Kasumi-1 (cell line): ENCODE measurements around the gene HPGD.

Experiments used
- DNase-seq, 2 experiments: peaks; one replicate each; lab custom pipeline; 2025; lab: John Stamatoyannopoulos, UW

Gene HPGD

DNA sequence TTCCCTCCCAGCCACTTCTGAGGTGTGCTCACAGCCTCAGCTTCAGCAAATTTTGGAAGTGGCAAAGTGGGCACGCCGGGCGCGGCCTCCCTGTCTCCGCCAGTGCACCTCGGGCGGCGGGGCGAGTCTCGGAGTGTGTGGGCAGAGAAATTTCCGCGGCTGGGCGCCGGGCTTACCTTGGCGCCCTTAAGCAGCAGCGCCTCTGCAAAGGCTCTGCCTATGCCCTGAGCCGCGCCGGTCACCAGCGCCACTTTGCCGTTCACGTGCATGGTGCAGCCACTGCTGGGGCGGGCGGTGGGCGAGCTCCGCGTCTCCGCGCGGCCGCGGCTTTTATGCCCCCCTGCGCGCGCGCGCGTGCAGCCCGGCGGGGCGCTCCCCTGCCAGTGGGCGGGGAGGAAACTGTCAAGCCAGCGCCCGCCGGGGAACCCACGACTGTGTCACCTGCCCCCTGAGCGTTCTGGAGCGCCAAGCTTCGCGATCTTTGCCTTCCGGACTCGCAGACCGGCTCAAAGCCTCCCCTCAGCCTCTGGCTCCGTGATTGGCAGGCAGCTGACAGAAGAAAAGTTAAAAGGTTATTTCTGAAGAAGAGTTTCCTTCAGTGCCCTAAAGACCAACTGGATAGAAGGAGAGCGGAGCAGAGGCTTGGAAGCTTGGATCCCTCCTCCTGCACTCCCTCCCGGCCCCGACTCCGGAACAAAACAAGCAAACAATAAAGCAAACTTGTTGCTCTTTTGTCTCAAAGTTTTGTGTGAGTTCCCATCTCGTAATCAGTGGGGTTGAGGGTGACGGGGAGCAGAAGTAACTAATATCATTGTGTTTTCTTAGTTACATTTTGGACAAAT, at the start of gene HPGD:
HPGD (minus strand) TSS at position 306 of the 842 bp plus-strand sequence; CDS start at position 269, 37 bp downstream.
- peak; percentile 21 to 40 for DNase-seq

DNA sequence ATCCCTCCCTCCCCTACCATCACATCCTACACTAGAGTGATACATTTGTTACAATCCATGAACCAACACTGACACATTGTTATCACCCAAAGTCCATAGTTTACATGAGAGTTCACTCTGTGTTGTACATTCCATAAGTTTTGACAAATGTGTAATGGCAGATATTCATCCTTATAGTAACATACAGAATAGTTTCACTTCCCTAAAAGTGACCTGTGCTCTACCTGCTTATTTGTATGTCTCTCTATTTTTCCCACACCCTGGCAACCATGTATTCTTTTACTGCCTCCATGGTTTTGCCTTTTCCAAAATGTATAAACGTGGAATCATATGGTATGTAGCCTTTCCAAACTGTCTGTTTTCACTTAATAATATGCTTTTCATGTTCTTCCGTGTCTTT, 42.2 kb upstream of the HPGD start:
- no peak for DNase-seq

GRCh38 chr4:174563399-174563798, 41.1 kb upstream of the HPGD start:
- no peak for DNase-seq

GRCh38 chr4:174561560-174561959, 39.3 kb upstream of the HPGD start:
- DNase-seq, result no peak

DNA sequence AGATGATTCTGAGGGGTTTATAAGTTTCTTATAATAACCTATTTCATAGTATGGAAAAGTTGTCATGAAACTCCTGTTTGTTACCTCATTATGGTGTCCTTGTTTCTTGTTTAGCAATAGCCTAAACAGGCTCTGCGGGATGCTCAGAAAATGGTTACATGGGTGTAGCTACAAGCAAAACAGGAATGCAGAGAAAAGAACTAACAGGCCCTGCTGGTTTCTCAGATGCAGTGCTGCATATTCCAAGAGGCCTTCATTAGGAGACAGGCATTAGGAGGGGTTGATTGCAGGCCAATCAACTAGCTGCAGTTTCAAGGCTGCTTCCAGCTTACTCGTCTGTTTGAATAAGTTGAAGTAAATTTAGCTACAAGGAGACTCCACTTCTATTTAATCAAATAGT, 37.6 kb upstream of the HPGD start:
- DNase-seq, result no peak

DNA sequence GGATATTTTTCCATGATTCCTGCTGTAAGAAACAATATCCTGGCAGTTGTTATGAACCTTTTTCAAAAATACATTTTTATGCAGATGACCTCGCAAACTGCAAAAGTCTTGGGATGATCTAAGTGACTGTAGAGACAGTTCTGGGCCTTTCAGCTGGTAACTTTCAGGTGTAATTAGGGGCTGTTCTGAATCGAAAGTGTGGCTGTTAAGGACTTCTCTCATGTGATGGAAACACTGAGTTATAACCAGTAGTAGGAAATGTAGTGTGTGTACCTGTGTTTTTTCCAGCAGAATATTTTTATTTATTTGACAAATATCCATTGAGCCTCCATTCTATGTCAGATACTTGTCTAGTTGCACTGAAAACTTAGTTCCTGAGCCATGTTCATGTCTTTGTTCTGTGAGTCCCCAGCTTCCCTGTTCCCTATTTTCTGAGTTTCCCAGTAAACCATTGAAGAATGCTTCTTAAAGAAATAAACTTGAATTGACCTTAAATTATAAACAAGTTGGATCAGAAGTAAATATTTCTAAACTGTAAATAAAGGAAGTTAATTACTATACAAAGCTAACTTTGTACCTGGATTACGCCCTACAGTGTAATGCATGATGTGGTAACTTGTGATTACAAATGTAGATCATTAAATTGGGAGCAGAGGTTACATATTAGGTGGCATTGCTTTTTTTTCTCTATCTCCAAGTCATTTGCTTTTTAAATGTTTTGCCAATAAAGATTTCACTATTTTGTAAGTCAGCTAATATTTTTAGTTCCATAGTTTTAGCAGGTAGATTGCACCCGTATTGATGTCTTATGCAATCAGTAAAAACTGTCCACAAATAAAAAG, 33.7 kb upstream of the HPGD start:
- no peak for DNase-seq

- no peak for DNase-seq
Measured at GRCh38 chr4:174554231-174554728, 32.0 kb upstream of the HPGD start.

DNA sequence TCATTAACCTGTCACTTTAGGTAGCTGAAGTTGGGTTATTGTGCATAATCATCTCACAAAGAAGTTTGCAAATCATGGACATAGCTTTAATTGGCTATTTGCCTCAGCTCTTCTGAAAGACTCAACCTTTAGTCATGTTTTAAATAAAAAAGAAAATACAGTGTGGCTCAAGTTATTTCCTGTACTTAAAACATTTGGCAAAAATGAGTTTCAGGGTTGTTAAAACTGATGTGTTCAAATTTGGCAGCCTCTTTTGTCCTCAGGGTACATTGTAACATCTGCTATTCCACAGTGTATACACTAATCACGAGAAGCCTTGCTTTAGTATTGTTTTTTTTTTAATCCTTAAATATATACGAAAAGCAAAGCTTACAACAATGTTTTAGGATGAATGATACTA, 31.5 kb upstream of the HPGD start:
- no peak for DNase-seq

DNA sequence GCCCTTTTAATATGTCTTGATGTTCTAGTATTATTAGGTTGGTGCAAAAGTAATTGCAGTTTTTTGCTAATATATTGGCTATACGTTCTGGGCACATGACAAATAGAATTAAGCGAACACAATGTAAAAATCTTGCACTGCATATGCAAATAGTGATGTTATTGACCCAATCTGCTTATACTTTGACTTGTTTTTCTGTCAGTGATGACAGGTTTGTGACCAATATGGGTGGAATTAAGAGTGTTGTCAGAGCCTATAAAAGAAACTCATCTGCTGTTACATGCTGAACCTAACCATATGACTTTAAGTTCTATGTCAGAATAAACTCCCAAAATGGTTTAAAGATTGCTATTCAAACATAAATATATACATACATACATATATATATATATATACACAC, 30.7 kb upstream of the HPGD start:
- no peak for DNase-seq

DNA sequence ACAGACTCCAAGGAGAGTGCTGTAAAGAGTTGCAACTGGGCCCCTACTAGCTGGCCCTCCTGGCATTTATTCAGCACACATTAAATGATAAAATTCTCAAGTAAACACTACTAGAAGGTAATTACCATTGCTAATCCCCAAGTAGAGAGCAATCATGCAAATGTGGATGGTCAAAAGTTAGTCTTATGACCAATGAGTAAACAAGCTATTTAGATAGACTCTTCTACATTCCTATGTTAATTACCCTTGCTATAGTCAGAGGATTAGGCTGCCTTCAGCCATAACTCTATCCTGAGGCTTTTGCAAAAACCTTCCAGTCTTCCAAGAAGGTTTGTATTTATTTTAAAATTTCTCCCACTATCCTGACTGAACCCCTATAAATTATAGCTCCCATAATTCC, 28.3 kb upstream of the HPGD start:
- DNase-seq, result no peak

DNA sequence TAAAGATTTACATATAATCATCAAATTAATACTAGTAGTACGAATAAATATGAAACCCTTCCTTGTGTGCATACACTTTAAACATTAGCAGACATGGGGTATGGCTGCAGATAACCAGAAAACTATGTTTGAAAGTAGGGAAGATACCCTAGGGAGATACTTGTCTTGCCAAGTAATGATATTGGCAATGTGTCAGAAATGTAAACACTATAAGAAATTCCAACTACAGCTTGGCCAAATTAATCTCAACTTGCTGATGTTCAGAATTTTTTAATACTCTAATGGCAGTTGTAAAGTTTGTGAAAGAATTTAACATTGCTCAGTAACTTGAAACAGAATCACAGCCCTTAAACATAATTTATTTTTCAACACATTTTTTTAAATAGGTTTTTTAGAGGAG, 27.4 kb upstream of the HPGD start:
- DNase-seq, result no peak

- DNase-seq, result no peak
Measured at GRCh38 chr4:174545268-174545667, 23.0 kb upstream of the HPGD start.

- no peak for DNase-seq
Measured at GRCh38 chr4:174544496-174544895, 22.2 kb upstream of the HPGD start.

DNA sequence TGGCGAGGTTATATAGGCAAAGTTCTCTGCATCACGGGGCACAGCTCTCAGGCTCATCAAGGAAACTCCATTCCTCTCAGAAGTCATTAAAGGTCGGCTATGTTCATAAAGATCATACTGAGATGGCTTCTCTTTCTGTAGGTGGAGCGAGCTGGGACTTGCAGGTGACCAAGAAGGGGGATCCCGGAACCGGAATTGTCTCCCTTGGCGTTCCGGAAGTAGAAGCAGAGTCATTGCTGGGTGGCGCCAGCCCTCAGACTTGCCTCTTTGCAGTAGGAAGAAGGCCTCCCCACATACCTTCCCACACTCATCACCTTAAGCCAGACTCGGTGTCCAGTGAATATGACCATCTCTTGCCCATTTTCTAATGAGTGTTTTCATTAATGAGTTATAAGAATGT, 17.9 kb upstream of the HPGD start:
- no peak for DNase-seq

DNA sequence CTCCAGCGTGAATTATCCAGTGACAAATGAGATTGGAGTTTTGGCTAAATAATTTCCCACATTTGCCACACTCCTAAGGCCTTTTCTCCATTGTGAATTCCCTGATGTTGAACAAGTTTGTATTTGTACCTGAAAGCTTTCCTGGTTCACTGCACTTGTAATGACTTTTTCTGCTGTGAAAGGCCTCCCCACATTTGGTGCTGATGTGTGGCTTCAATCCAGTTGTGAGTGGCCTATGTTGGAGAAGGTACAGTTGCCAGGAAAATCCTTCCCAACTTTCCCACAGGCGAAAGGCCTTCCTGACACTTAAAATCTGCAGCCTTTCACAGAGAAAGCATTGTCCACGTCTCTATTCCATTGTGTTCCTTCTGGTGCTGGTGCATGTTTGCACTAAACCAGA, 17.3 kb upstream of the HPGD start:
- DNase-seq, result no peak

DNA sequence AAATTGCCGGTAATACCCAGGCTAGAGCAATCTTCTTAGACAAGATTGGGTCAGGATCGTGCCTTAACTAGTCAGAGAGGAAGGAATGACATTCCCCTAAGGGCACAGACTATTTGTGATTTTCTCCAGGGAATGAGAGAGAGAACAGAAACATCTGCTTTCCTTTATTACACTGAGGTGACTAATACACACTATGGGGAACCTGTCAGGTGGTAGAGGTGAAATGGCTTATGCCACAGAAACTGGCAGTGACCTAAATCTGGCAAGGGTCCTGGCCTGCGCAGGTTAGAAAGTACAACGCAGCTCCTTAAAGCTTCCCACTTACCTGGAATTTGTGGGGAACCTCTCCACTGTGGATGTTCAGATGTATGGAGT, 16.6 kb upstream of the HPGD start:
- no peak for DNase-seq

GRCh38 chr4:174538123-174538875, 16.0 kb upstream of the HPGD start:
- no peak for DNase-seq

GRCh38 chr4:174537634-174538033, 15.3 kb upstream of the HPGD start:
- DNase-seq, result no peak

- no peak for DNase-seq
Measured at GRCh38 chr4:174534461-174534860, 12.2 kb upstream of the HPGD start.

- no peak for DNase-seq
Measured at GRCh38 chr4:174532445-174532844, 10.2 kb upstream of the HPGD start.

DNA sequence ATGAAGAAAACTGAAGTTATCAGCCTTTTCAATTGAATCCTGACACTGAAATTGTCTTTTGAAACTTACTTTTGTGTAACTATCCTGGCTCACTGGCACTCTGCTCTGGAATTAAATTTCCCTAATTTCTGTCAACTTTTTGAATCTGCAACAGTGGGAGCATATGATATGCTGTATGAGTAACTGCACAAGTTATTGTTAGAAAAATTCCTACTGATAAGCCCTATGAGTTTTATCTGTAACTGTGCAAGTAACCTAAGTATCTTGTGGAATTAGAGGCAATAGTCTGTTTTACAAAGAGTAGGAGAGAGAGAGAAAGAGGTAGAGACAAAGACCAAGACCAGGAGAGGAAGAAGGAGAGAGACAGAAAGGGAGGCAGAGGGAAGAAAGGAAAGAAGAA, 9.2 kb upstream of the HPGD start:
- DNase-seq, result no peak

- peak in 1 of 2 experiments; percentile 13 for DNase-seq
Measured at GRCh38 chr4:174528226-174528625, 5.9 kb upstream of the HPGD start.
